Kidney tubule cell (primary cell): ENCODE measurements around the gene BCAS1.

ENCODE experiments used
- DNase-seq: peaks from one replicate; pipeline ENCODE4 v3.0.0-alpha.2; 2018; ENCODE audit warnings: low spot score

BCAS1 gene

GRCh38 chr20:53904261-53904660 lies 166.1 kb downstream of the BCAS1 start:
- no peak for DNase-seq

- no peak for DNase-seq
These were observed 166.8 kb downstream of the BCAS1 start for GRCh38 chr20:53903652-53903987.

DNA sequence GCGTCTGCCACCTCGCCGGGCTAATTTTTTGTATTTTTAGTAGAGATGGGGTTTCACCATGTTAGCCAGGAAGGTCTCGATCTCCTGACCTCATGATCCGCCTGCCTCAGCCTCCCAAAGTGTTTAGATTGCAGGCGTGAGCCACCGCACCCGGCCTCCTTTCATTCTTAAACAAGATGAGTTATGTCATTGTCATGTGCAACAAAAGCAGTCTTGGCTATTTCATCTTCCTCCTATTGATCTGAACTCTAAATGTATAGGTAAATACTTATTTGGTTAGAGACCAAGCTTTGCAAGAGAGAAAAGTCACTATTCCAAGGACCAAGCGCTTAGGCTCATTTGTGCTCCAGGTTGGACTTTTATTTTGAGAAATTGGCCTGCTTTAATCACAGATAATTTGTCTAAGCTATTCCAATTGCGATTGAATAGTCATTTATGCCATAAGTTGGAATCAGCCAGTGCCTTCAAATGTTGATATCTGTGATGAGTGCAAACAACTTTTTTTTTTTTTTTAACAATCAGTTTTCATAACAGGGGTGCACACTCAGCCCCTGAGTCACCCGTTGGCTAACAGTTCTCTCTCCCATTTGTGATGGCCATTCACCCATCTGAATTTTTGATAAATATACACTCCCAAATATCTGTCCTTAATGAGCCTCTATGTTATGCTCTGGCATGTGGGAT lies 167.3 kb downstream of the BCAS1 start:
- DNase-seq = no peak

DNA sequence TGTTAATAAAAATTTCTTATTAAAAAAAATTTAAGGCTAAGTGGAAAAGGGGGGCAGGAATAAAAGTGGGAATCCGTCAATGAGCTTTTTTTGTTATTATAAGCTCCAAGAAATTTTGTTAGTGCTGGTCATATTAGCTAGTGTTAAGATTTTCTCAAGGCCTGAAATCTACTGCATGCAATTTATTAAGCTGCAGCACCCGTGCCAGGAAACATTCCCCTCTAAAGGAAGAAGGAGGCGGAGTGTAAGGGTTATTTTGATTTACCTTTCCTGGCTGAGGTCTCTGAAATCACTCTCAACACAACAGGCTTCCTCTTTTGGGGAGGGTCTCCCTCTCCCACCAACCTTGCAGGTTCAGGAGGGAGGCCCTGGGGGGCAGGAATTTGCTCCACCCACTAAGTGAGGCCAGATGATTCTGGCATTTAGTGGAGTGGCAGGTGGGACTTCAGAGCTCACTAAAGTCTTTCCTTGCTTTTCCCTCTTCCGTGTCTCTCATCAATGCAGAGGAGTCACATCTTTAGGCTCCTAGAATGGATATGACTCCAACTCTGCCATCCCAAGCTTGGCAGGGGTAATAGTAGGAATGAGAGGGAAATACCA lies 168.8 kb downstream of the BCAS1 start:
- DNase-seq = no peak

GRCh38 chr20:53901064-53901463 lies 169.3 kb downstream of the BCAS1 start:
- DNase-seq = peak; percentile 96

DNA sequence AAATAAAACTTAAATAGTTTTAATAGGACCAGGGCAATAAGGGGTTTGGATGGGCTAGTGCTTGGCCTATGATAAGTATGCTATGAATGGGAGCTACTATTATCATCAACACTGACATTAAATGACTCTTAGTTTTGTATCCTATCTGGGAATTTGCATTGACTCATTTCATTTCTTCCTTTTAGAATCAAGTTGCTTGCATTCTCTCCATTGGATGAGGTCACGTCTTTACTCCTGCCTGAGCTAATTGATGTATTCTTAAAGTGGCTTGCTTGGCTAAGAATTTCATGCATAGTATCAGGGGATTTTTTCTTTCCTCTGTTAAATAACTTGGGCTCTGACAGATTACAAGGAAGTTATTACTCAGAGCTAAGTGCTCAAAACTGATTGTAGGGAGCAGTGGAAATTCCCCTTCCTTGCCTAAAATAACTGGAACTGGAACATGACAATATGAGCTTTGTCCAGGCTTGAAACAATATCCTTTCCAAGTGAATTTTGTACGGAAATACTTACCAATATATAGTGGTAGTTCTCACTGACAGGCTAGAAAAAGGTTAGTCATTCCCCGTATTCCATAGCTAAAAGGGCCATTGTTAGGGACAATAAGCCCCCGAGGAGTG lies 169.9 kb downstream of the BCAS1 start:
- DNase-seq = peak; percentile 99

GRCh38 chr20:53899351-53900167 lies 170.8 kb downstream of the BCAS1 start:
- DNase-seq = peak; percentile 99

DNA sequence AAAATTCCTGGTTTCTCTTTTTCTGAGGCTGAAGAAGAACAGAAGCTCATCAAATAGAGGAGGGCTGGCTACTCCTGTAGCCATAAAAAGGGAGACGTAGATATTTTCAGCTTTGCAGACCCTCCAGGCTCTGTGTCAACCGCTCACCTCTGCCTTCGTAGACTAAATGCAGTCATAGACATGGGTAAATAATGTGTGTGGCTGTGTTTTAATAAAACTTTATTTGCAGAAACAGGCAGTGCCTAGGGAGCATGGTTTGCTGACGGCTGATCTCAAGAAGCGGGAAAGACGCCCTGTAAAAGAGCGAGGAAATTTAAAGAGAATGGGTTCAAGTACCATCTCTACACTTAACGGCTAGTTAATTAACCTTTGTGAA lies 171.8 kb downstream of the BCAS1 start:
- DNase-seq = no peak

DNA sequence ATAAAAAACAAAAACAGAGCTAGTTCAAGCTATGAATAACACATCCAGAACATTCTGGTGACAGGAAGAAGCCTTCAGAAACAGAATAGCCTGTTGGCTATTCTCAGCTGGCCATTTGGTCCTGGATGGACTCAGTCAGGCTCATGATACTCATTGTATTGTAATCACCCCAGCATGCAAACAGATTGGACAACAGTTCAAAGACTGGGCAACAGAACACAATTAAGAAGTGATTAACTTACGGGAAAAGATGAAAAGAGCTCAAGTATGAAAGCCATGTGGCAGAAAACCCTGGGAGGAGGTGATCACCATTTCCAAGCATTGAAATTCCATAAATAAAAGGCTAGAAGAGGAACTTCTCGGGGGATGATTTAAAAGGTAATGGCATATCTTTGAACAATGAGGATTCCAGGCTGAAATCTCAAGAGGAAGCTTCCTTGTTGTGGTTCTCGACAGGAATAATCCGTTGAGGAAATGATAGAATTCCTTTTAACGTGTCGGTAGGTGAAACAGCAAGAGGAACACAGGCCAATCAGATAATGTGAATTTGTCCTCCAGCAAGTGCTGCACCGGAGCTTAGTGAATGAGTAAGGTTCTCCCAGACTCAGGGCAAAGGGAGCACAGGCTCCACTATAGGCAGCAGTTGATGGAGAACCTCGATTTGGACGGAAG lies 172.4 kb downstream of the BCAS1 start:
- DNase-seq = no peak

DNA sequence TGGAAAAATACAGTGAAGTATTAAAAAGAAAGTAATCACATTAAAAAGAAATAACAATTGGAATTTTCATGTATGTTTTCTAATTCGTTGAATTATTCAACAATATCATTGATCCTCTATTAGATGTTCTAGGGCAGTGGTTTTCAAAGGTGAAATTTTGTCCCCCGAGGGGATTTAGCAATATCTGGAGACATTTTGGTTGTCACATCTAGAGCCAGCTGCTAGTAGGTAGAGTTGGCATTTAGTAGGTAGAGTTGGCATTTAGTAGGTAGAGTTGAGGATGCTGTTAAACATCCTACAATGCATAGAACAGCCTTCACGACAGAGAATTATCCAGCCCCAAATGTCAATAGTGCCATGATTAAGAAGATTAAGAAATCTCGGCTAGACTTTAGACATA lies 173.7 kb downstream of the BCAS1 start:
- DNase-seq = no peak

DNA sequence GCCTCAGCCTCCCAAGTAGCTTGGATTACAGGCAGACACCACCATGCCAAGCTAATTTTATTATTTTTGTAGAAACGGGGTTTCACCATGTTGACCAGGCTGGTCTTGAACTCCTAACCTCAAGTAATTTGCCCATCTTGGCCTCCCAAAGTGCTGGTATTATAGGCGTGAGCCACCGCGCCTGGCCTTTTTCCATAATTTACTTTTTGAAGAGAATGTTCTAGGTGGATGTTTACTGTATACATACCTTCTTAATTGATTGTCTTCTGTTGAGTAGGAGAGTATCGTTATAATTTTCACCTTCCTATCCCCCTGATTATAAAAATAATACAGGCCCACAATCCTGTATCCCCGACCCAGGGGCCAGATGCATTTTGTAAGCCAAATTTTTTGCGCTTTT lies 174.4 kb downstream of the BCAS1 start:
- DNase-seq = no peak

DNA sequence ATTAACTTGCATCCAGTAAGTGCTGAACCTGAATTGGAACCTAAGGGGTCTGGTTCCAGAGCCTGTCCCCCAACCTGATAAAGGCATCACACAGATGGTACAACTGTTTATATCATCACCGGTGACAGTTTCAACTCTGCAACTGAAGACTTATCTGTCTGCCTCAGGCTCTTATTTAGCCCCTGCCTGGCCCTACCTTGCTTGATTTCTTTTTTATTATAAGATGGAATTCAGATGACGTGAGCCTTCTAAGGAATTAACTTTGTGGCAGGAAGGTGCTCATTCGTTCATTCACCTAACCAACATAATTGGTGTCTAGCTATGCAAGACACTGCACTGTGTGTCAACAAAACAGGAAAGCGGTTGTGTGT lies 175.0 kb downstream of the BCAS1 start:
- DNase-seq = no peak

GRCh38 chr20:53894707-53895384 lies 175.5 kb downstream of the BCAS1 start:
- no peak for DNase-seq
